HG02588 (cell line): Measurements from ENCODE around the gene STIL.
"Not testable (repeated sequence)": the region's sequence is repeated elsewhere in the genome, so short reads cannot be mapped to it uniquely, and the experiment has no call there.

Source experiments
- ATAC-seq: cut with Tn5 transposase; IDR thresholded peaks from one replicate; pipeline ENCODE4 v1.9.1; 2021; ENCODE audit warnings: mild to moderate bottlenecking, moderate library complexity; ENCODE audit not compliant: unreplicated experiment

The STIL gene

DNA sequence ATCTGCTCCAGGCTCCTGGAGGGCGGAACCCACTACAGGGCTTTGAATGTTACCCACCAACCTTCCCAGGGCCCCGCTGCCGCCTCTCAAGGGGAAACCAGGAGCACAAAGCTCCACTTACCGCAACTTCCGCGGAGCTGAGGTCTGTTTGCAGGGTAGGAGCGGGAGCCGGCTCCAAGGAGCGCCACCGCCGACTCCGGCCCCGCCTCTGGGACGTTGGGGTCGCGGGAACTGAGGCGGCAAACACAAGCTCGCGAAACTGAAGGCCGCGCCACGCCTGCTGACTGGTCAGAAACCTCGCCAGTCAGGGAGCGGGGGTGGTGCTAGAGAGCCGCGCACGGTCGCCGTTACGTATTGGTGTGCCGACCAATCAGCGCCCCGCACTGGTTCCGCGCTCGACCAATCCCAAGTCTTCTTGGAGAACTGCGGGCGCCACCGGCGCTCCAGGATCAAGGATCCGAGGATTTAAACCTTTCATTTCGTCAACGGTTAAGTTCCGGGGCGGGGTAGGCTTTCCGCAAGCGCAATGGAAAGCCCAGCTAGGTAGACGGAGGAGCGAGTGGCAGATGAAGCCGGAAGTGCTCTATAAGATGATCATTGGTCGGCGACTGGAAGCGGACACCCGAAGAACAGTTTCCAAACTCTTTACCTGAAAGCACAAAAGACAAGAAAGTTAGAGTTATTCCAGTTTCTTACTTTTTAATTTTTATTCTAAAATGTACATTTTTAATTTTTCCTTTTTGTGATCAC, at the start of gene STIL:
Gene STIL (minus strand): TSS at position 233 of the 750 bp plus-strand sequence. CDS start 3,828 bp downstream, outside the sequence.
- ATAC-seq: peak; percentile 97

DNA sequence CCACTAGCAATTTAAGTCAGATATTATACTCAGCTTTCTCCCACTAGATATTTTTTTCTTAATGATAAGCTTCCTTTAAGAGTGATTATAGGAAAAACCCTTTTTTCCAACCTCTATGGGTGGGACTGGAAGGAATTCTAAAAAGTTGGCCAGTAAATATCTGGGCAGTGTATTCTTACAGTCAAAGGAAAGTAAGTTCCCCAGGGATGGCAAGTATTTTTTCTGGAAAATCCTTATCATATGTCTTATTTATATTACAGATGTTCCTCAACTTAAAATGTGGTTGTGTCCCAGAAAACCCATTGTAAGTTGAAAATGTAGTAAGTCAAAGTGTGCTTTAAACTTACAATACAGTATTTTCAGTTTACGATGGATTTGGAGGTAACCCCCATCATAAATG, 48.9 kb upstream of the STIL start:
- ATAC-seq: no peak

DNA sequence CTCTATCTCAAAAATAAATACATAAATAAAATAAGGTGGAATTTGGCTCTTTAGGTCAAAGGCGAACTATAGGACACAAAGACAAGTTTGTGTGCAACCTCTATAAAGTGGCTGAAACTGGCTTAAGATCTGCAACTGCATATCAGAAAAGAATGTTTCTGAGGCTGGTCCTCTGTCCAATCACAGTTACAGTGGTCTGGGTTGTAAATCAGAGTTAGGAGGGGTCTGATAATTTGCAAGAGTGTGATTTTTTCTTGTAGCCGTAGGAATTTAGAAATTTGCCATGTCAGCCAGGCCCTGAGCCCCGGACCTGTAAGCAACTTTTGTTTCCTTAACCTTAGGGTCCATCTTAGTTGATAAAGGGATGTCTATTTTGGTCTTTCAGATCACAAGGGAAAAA, 47.4 kb upstream of the STIL start:
- ATAC-seq: no peak

- peak; percentile 88 for ATAC-seq
Measured at GRCh38 chr1:47351305-47351704, 37.4 kb upstream of the STIL start.

DNA sequence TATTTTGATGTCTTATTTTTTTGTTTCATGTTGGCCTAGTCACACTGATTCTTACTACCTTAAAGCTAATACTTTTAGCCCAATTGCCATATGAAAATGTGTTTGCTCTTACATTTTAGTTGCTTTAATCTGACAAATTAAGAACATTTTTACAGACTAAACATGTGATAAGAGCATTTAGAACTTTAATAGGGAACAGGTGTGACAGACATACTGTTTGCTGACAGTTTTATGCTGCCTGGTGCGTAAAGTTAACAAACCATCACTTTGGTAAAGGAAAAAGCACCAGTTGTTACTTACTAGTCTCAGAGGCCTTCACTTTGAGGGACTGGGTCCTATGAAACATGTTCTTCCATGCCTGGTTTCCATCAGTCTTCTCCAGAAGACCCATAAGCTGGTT, 34.3 kb upstream of the STIL start:
- ATAC-seq: no peak

DNA sequence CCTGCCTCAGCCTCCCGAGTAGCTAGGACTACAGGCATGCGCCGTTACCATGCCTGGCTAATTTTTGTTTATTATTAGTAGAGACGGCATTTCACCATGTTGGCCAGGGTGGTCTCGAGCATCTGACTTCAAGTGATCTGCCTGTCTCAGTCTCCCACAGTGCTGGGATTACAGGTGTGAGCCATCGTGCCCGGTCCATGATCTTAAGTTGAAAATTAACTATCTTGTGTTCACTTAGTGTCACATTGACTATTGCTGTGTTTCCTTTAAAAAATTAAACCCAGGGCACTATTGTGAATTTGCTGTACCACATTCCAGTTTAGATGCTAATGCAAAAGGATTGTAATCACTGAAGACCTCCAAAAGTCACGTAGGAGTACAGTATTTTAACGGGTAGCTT, 33.8 kb upstream of the STIL start:
- ATAC-seq: no peak

GRCh38 chr1:47346979-47347378, 33.0 kb upstream of the STIL start:
- ATAC-seq: not testable (repeated sequence)

- no peak for ATAC-seq
Measured at GRCh38 chr1:47340227-47340626, 26.3 kb upstream of the STIL start.

DNA sequence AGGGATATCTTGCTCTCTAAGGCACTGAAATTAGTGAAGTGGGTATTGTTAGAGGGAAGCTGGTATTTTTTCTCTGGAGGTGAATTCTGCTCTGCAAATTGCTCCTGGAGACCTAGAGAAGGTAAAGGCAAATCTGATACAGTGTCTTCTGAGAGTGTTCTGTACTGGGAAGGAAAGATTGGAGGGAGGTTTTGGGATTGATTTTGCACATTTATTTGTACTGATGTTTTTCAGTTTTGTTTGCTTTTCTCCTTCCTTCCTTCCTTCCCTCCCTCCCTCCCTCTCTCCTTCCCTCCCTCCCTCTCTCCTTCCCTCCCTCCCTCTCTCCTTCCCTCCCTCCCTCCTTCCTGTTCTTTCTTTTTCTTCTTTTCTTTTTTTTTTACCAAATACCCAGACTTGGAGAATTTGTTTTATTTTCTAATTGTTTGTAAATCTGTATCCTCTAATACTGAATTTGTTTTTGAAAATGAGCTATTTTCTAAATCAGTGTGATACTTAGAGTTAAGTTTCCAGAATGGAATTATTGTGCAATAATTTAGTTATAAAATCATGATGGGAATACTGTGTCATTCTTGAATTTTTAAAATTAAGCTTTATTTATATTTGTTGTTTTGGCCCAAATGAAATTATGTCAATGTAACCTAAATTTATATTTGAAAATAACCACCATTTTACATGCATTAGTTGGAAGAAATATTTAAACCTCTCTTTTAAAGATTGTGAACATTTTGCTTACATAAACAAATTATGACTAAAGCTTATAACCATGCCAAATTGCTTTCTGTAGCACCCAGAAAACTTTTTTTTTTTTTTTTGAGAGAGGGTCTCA, 24.5 kb upstream of the STIL start:
- ATAC-seq: no peak

DNA sequence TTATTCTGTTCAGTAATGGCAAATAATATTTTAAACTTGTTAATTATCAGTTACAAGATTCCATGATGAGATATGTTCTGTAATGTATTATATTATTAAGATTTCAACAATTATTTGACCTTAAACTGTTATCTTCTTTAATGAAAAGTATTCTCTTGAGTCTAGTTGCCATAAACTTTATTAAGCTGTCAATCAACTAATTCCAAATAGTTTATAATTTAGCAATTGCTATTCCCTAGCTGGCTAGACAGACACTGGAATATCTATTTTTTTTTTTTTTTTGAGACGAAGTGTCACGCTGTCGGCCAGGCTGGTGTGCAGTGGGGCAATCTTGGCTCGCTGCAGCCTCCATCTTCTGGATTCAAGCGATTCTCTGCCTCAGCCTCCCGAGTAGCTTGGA, 23.4 kb upstream of the STIL start:
- ATAC-seq: no peak

- ATAC-seq: no peak
Measured at GRCh38 chr1:47334765-47335435, 21.0 kb upstream of the STIL start.

DNA sequence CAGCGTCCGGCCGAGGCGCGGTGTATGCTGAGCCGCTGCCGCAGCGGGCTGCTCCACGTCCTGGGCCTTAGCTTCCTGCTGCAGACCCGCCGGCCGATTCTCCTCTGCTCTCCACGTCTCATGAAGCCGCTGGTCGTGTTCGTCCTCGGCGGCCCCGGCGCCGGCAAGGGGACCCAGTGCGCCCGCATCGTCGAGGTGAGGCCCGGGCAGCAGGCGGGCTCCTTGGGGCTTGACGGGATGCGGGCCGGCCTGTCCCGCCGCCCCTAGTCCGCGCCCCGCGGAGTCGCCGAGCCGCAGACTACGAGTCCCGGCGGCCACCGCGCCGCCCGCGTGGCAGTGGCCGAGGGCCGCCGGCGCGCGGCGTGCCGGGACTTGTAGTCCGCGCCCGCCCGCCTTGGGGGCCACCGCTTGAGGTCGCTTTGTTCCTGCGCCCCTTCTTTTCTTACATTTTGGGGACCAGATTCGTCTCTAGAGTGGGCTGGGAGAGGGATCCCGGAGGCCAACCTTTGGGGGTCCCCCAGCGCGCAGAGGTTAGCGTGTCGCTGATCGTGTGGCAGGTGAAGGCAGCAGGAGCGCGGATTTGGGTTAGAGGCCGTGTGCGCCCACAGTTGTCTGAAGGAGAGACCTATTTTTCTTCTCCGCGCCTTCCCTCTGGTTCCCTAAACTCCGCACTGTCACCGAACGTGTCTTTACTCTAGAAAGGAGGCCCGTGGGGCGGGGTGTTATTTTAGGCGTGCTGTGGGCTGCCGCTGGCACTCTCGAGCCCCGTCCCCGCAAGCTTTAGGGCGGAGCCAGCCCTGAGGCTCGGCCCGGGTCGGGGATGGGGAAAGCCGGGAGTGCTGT, 20.2 kb upstream of the STIL start:
- ATAC-seq: peak; percentile 84

- peak; percentile 73 for ATAC-seq
Measured at GRCh38 chr1:47333578-47333921, 19.6 kb upstream of the STIL start, which contains the start of gene CMPK1. CMPK1 (plus strand) TSS chr1:47333790; CDS start chr1:47333946, 156 bp downstream.

DNA sequence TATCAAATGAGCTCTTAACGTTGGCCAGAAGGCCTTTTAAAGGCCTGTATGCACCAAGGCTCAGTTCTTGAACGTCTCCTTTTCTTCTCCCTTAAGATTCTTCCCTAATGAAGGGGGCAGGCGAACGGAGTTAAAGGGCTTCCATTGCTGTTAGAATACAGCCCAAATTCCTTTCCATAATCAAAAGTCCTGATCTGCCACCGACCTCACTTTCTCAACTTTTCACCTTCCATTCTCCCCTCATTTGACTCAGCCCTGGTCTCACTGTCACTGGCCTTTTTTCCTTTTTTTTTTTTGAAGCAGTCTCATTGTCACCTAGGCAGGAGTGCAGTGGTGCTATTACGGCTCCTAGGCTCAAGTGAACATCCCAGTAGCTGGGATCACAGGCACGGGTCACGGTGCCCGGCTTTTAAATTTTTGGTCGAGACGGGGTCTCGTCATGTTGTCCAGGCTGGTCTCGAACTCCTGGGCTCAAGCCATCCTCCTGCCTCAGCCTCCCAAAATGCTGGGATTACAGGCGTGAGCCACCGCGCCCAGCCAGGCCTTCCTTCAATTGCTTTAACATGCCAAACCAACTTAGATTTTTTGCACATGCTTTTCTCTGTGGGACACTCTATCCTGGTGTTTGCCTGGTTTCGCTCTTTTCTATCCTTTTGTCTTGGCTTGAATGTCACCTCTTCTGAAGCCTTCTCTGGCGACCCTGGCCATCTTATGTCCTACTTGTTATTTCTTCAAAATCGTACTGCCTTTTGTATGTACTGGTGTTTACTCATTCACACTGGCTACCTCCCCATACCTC, 19.0 kb upstream of the STIL start:
- no peak for ATAC-seq

DNA sequence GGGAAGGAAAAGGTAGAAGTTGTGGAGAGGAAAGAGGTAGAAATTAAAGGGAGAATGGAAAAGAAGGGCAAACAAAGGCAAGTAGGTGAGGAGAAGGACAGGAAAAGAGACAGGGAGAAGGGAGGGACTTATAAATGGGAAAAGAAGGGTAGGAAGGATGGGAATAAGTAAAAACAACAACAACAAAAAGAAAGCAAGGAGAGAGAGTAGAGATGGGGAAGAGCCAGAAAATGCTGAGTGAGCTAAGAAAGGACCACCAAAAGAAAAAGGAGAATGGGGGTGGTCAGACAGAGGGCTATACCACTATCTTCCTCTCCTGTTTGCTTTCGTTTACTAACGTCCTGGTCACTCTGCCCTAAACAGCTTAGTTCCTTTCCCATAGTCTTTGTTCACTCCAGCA, 17.9 kb upstream of the STIL start:
- no peak for ATAC-seq

- ATAC-seq: no peak
Measured at GRCh38 chr1:47330212-47330611, 16.3 kb upstream of the STIL start.

DNA sequence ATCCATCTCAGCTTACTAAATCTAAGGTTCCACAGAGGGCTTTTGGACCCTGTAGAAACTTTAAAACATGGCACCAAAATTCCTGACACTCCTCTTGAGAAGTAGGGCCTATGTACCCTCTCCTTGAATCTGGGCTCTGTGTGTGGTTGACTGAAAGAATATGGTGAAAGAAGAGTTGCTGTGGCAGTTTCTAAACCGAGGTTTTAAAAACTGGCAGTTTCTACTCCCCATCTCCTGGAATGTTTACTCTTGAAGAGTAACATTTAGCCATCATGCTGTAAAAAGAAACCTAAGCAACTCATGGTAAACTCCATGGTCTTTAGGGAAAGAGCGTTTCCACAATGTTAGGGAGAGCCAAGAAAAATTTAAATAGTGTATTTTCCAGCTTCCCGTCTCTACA, 15.0 kb upstream of the STIL start:
- no peak for ATAC-seq

GRCh38 chr1:47326271-47326670, 12.3 kb upstream of the STIL start:
- ATAC-seq: no peak

DNA sequence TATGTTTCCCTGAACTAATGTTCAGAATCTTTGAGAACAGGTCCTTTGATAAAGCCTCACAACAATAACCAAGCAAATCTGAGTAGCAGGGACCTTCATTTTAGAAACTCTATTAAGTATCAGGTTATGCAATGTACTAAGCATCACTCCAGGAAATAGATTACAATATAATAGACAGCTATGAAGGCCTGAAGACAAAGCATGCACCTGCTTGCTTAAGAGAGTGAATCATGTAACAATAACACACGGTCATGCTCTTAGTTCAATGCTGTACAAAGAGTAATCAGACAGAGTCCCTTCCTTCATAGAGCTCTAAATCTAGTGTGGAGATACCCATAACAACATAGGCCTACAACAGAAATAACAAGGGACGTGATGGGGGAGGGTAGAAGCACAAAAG, 11.6 kb upstream of the STIL start:
- no peak for ATAC-seq

DNA sequence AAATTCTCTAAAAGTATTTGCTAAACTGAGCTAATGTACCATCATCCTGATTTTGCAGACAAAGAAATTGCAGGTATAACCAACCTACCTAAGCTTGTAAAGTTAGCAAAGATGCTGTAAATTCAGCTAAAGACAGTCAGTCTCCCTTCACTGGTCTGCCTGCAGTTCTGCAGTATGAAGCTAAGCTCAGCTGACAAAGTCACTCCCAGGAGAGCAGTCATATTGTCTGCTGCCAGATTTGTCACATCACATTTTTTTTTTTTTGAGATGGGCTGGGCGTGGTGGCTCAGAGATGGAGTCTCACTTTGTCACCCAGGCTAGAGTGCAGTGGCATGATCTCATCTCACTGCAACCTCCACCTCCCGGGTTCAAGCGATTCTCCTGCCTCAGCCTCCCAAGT, 10.7 kb upstream of the STIL start:
- no peak for ATAC-seq
